A549 (cell line): ENCODE data around the gene RASL10A. TPM values are rescaled to one million over a fixed set of nuclear protein-coding genes. Genes with fewer than 3 reads are reported as not detected.
A peak's percentile ranks its signal among the peaks of the same experiment; 100 is the strongest.

Experiments
- ATAC-seq, 2 experiments: fragments of 200-7000 bp in 1 of 2; fragments of >200 bp in 1 of 2; cut with Nextera tagmentation in 1 of 2; cut with Tn5 transposase in 1 of 2; 3 replicates each; pipeline versions ENCODE4 v1.8.0 to v1.9.1; 2018 to 2020; ENCODE audit warnings: mild to moderate bottlenecking in 1 of 2, moderate library complexity in 1 of 2
- CTCF ChIA-PET: fragments of 300-600 bp; sonication (Branson Sonifier 250); formaldehyde crosslinking; extraction: SDS; loops from one replicate; lab custom pipeline; 2021; ENCODE audit warnings: antibody characterized with exemption, inconsistent platforms; lab: Yijun Ruan, JAX
- POLR2A ChIA-PET: fragments of 350-600 bp; formaldehyde crosslinking; extraction: SDS; loops from one replicate; lab custom pipeline; 2021; ENCODE audit warnings: antibody characterized with exemption, inconsistent platforms; lab: Yijun Ruan, JAX
- DNase-seq, 2 experiments: peaks; one replicate each; pipeline versions ENCODE4 v3.0.0 to v3.0.0-alpha.2; 2011 to 2016; ENCODE audit warnings: low read depth in 1 of 2, low spot score in 1 of 2
- FAIRE-seq: peaks from 2 replicates; lab custom pipeline; 2011; peaks lifted over from hg19 to GRCh38; lab: Jason Lieb, UNC
- H3K27ac ChIP-seq, 2 experiments: fragments of >200 bp; sonication (Bioruptor Twin); formaldehyde crosslinking; 3 replicates each; pipeline ENCODE4 v1.5.1; 2016 to 2017
- H3K4me1 ChIP-seq: fragments of >200 bp; sonication (Bioruptor Twin); formaldehyde crosslinking; 3 replicates; pipeline ENCODE4 v1.6.1; 2016
- H3K4me2 ChIP-seq: fragments of >200 bp; sonication (Bioruptor Twin); formaldehyde crosslinking; 3 replicates; pipeline ENCODE4 v1.6.1; 2016
- H3K4me3 ChIP-seq: fragments of >200 bp; sonication (Bioruptor Twin); formaldehyde crosslinking; 3 replicates; pipeline ENCODE4 v1.5.1; 2016
- H3K9me3 ChIP-seq: fragments of >200 bp; sonication (Bioruptor Twin); formaldehyde crosslinking; 3 replicates; pipeline ENCODE4 v1.6.1; 2016
- CBX2 ChIP-seq: fragments of 200-600 bp; sonication (generic); IDR thresholded peaks from 2 replicates; pipeline ENCODE4 v1.6.1; 2016; ENCODE audit warnings: low read depth, mild to moderate bottlenecking, borderline replicate concordance
- FOSL2 ChIP-seq, 2 experiments: fragments of 450-650 bp in 1 of 2; fragments of >200 bp in 1 of 2; sonication (Bioruptor Twin) in 1 of 2; formaldehyde crosslinking; IDR thresholded peaks; 2 replicates each; pipeline versions ENCODE4 v1.5.0 to v1.6.1; 2016 to 2020; ENCODE audit warnings: mild to moderate bottlenecking in 1 of 2, moderate library complexity in 1 of 2
- HOXB5 ChIP-seq: fragments of 250-450 bp; sonication (Bioruptor Pico); IDR thresholded peaks from 2 replicates; pipeline ENCODE4 v1.5.0; 2020; ENCODE audit warnings: mild to moderate bottlenecking, moderate library complexity
- JUN ChIP-seq, 2 experiments: fragments of >200 bp; sonication (Bioruptor Twin); formaldehyde crosslinking; IDR thresholded peaks; 2 replicates in 1 of 2; 3 replicates in 1 of 2; pipeline ENCODE4 v1.6.1; 2016 to 2017
- KDM5A ChIP-seq: fragments of 200-600 bp; sonication (generic); IDR thresholded peaks from 2 replicates; pipeline ENCODE4 v1.6.1; 2016; ENCODE audit warnings: antibody characterized with exemption, mild to moderate bottlenecking
- MYC ChIP-seq: IDR thresholded peaks from 2 replicates; pipeline ENCODE4 v1.6.1; 2012; ENCODE audit warnings: mild to moderate bottlenecking, inconsistent platforms, low read length, improper control_type of control experiment, borderline replicate concordance
- POLR2AphosphoS2 ChIP-seq: conservative IDR thresholded peaks from 2 replicates; pipeline ENCODE4 v1.6.1; 2012; ENCODE audit warnings: low read length, improper control_type of control experiment, inconsistent platforms
- RCOR1 ChIP-seq: fragments of 150-350 bp; IDR thresholded peaks from 2 replicates; pipeline ENCODE4 v1.6.1; 2014; ENCODE audit warnings: antibody characterized with exemption, low read length, low read depth
- RNF2 ChIP-seq: fragments of 200-600 bp; sonication (generic); IDR thresholded peaks from 2 replicates; pipeline ENCODE4 v1.6.1; 2016; ENCODE audit warnings: low read depth, mild to moderate bottlenecking, antibody characterized with exemption, moderate library complexity, borderline replicate concordance
- SMC3 ChIP-seq: fragments of >200 bp; sonication (Bioruptor Twin); formaldehyde crosslinking; IDR thresholded peaks from 3 replicates; pipeline ENCODE4 v1.6.1; 2018; ENCODE audit warnings: inconsistent platforms
- USF2 ChIP-seq: fragments of 450-650 bp; IDR thresholded peaks from 2 replicates; pipeline ENCODE4 v1.6.1; 2014; ENCODE audit warnings: antibody characterized with exemption
- ZNF302 ChIP-seq: fragments of 250-450 bp; sonication (Bioruptor Pico); IDR thresholded peaks from 2 replicates; pipeline ENCODE4 v1.9.0; 2021; ENCODE audit warnings: inconsistent platforms, mild to moderate bottlenecking, moderate library complexity
- WGBS: methylation state at CpG from one replicate; pipeline ENCODE4 v1.1.6; 2017; ENCODE audit errors: missing lambda C conversion rate; 5-methylcytosine and 5-hydroxymethylcytosine counted together
- polyA plus RNA-seq, 4 experiments: library from polyadenylated mRNA; depleted of rRNA in 3 of 4; stranded (reverse); fragments of >200 nt; fragmentation: RNase III in 1 of 4; extraction: RNeasy Plus Mini Kit Qiagen cat#74134 plus additional on column Dnase treatment in 1 of 4; gene quantifications; 2 replicates in 3 of 4; 3 replicates in 1 of 4; pipeline ENCODE4 v1.2.3, GENCODE V29; 2011 to 2017
- TF ChIP-seq, protein P1 (sequence below): IDR thresholded peaks from 2 replicates; pipeline ENCODE4 v1.6.1; 2012

RASL10A gene
- polyA plus RNA-seq, 2 of the 4 experiments (the other 2 are of a cell fraction), result 0.08 to 0.25 TPM

DNA sequence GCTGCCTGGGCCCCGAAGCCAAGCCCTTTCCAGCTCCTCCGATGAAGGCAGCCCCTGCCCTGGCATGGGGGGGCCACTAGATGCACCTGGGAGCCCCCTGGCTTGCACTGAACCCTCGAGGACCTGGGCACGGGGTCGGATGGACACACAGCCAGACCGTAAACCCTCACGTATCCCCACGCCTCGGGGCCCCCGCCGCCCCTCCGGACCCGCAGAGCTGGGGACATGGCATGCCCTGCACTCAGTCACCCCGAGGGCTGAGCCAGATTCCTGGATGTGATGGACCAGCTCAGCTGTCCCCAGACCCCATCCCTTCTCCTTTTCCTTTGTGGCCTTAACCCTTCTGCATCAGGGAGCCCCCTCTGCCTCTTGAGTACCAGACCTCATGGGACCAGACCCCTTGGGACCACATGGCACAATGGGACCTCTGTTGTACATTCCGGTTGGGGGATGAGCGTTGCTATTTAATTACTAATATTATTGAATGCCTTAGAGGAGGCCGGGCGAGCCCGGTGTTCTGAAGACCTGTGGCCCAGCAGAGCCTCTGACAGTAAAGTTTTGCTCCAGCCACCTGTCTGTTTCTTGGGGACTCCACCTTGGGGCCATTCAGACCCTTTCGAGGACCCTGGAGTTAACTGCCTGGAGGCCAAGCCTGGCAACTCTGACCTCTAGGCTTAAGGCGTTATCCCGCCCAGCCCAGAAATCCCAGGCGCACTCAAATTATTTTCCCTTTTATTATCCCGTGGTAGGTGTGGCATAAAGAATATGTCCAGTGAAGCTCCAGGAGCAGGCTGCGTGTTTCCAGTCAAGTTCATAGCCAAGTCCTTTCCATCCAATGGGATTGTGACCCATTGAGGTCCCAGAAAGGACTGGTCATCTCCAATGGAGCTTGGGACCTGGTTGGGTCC lies 3.0 kb downstream of the RASL10A start:
- H3K4me2 ChIP-seq, result no peak overlapping the region
- peaks cover 46% of the 10 kb centered on the region for H3K4me1 ChIP-seq
- ATAC-seq (no peak), FAIRE-seq (no peak), DNase-seq (no peak)
- TF ChIP-seq HOXB5 (CRISPR knock-in tag) (no peak), POLR2AphosphoS2 (no peak), SMC3 (no peak), RNF2 (no peak), RCOR1 (no peak), ZNF302 (no peak), USF2 (no peak)
- TF ChIP-seq, protein P1, sequence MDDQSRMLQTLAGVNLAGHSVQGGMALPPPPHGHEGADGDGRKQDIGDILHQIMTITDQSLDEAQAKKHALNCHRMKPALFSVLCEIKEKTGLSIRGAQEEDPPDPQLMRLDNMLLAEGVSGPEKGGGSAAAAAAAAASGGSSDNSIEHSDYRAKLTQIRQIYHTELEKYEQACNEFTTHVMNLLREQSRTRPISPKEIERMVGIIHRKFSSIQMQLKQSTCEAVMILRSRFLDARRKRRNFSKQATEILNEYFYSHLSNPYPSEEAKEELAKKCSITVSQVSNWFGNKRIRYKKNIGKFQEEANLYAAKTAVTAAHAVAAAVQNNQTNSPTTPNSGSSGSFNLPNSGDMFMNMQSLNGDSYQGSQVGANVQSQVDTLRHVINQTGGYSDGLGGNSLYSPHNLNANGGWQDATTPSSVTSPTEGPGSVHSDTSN, result no peak
- ChIA-PET CTCF (interaction anchor here (0.6 to 2.9 kb wide), 8 partner anchors 8 to 47 kb away, joined by 3 to 13 read pairs (median 4); no protein-coding TSS in a partner anchor), POLR2A (no interaction called here)
- no peaks in the 10 kb centered on the region for H3K9me3 ChIP-seq
- no peak overlapping the region for H3K4me3 ChIP-seq
- 94% methylated on average over 22 of the region's 25 CpGs for WGBS
- no peak overlapping the region for H3K27ac ChIP-seq

DNA sequence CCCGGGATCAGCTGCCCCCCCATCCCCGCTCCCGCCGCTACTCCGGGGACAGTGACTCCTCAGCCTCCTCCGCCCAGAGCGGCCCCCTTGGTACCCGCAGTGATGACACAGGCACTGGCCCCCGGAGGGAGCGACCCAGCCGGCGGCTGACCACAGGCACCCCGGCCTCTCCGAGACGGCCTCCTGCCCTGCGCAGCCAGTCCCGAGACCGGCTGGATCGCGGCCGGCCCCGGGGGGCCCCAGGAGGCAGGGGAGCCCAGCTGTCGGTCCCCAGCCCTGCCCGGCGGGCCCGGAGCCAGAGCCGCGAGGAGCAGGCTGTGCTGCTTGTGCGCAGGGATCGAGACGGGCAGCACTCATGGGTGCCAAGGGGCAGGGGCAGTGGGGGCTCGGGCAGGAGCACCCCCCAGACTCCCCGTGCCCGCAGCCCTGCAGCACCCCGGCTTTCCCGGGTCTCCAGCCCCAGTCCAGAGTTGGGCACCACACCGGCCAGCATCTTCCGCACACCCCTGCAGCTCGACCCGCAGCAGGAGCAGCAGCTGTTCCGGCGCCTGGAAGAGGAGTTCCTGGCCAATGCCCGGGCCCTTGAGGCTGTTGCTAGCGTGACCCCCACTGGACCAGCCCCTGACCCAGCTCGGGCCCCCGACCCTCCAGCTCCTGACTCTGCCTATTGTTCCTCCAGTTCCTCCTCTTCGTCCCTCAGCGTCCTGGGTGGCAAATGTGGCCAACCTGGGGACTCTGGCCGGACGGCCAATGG lies 3.9 kb downstream of the RASL10A start:
- WGBS, result 88% methylated on average over 13 of the region's 50 CpGs
- Histone ChIP-seq H3K4me2 (peak overlapping the region; percentile 82), H3K9me3 (no peaks in the 10 kb centered on the region), H3K27ac (peak overlapping the region in 1 of 2 experiments; percentile 69; a peak in 3 of 6 replicates), H3K4me3 (no peak overlapping the region), H3K4me1 (peaks cover 46% of the 10 kb centered on the region)
- no peak for TF ChIP-seq KDM5A
- TF ChIP-seq CBX2, result no peak
- TF ChIP-seq POLR2AphosphoS2, result no peak
- TF ChIP-seq ZNF302, result no peak
- no peak for TF ChIP-seq MYC
- TF ChIP-seq JUN (IDR thresholded peaks at IDR 0.05), result no peak
- ChIA-PET POLR2A (no interaction called here), CTCF (interaction anchor here (1.4 to 2.9 kb wide), 3 partner anchors 9 to 48 kb away, joined by 4 to 13 read pairs (median 11); no protein-coding TSS in a partner anchor)
- DNase-seq, result no peak
- ATAC-seq, result no peak
- no peak for FAIRE-seq

DNA sequence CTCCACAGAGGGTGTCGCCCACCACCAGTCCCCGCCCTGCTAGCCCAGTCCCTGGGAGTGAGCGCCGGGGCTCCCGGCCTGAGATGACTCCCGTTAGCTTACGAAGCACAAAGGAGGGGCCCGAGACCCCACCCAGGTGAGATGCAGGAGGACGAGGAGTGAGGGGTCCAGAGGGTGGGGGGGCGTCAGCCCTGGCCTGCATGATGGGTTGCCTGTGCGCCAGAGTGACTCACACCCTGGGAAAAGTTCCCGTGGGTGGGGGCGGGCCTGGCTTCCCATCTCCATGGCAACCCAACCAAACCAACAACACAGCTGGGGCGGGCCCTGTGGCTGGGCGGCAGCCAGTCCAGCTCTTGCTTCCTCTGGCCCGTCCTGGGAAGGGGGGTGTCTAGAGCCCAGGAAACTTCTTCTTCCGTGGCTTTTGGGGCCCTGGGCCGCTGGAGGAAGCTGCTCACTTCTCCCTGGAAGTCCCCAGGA lies 4.6 kb downstream of the RASL10A start:
- 17% methylated on average over 6 of the region's 18 CpGs for WGBS
- ChIA-PET CTCF (interaction anchor here (2.8 to 2.9 kb wide), 2 partner anchors 10 to 49 kb away, joined by 11 to 13 read pairs; no protein-coding TSS in a partner anchor), POLR2A (no interaction called here)
- Histone ChIP-seq H3K4me3 (no peak overlapping the region), H3K4me2 (peak overlapping the region; percentile 82), H3K4me1 (peaks cover 47% of the 10 kb centered on the region), H3K27ac (peak overlapping the region; percentile 46 to 81; a peak in 4 of 6 replicates), H3K9me3 (no peaks in the 10 kb centered on the region)
- no peak for TF ChIP-seq FOSL2 (IDR thresholded peaks at IDR 0.05)
- peak; percentile 82 for TF ChIP-seq FOSL2 (CRISPR knock-in tag; IDR thresholded peaks at IDR 0.05)
- TF ChIP-seq, protein P1, result no peak
- FAIRE-seq (no peak), DNase-seq (peak; percentile 88 to 91), ATAC-seq (peak; percentile 57 to 72)
